GM23338 (cell line): ENCODE results near the gene ZSWIM9. TPM values are rescaled to one million over a fixed set of nuclear protein-coding genes. Genes with fewer than 3 reads are reported as not detected.

ENCODE experiments used
- ATAC-seq: fragments of 200-7000 bp; cut with Tn5 transposase; 3 replicates; pipeline ENCODE4 v1.9.1; 2020
- DNase-seq: peaks from one replicate; pipeline ENCODE4 v3.0.0-alpha.2; 2015; ENCODE audit warnings: low spot score
- H2AFZ ChIP-seq: fragments of 200-600 bp; sonication (generic); 2 replicates; pipeline ENCODE4 v1.8.0; 2016; ENCODE audit warnings: antibody characterized with exemption, mild to moderate bottlenecking, moderate library complexity
- H3F3A ChIP-seq: fragments of 200-600 bp; sonication (generic); replicated peaks from 2 replicates; pipeline ENCODE4 v1.8.0; 2017; ENCODE audit warnings: antibody characterized with exemption, mixed run types, low read depth
- H3K27ac ChIP-seq: fragments of 200-600 bp; sonication (generic); 2 replicates; pipeline ENCODE4 v1.6.1; 2016; ENCODE audit warnings: low read depth
- H3K27me3 ChIP-seq: fragments of 200-600 bp; sonication (generic); 2 replicates; pipeline ENCODE4 v1.8.0; 2016; ENCODE audit warnings: mild to moderate bottlenecking, mixed run types, moderate library complexity; ENCODE audit not compliant: insufficient read depth
- H3K36me3 ChIP-seq: fragments of 200-600 bp; sonication (generic); 2 replicates; pipeline ENCODE4 v1.8.0; 2016; ENCODE audit warnings: mild to moderate bottlenecking; ENCODE audit not compliant: insufficient read depth
- H3K4me1 ChIP-seq: fragments of 200-600 bp; sonication (generic); 2 replicates; pipeline ENCODE4 v1.8.0; 2016; ENCODE audit warnings: mild to moderate bottlenecking, moderate library complexity; ENCODE audit not compliant: insufficient read depth
- H3K4me2 ChIP-seq: fragments of 200-600 bp; sonication (generic); 2 replicates; pipeline ENCODE4 v1.7.1; 2017; ENCODE audit warnings: mixed run types
- H3K4me3 ChIP-seq: fragments of 200-600 bp; sonication (generic); 2 replicates; pipeline ENCODE4 v1.6.1; 2016; ENCODE audit warnings: mixed run types
- H3K79me2 ChIP-seq: fragments of 200-600 bp; sonication (generic); replicated peaks from 2 replicates; pipeline ENCODE4 v1.8.0; 2017; ENCODE audit warnings: mild to moderate bottlenecking; ENCODE audit not compliant: insufficient read depth
- H3K9me2 ChIP-seq: fragments of 200-600 bp; sonication (generic); 2 replicates; pipeline ENCODE4 v1.8.0; 2017; ENCODE audit not compliant: insufficient read depth
- H4K20me1 ChIP-seq: fragments of 200-600 bp; sonication (generic); replicated peaks from 2 replicates; pipeline ENCODE4 v1.8.0; 2017; ENCODE audit warnings: mild to moderate bottlenecking; ENCODE audit not compliant: insufficient read depth
- H3K27ac Mint-ChIP-seq: 2 replicates; pipeline ENCODE4 v1.8.0; 2020; ENCODE audit warnings: inconsistent platforms, mild to moderate bottlenecking, moderate library complexity, mixed read lengths
- H3K27me3 Mint-ChIP-seq: 3 replicates; pipeline ENCODE4 v1.8.0; 2022; ENCODE audit warnings: low read depth, mild to moderate bottlenecking, moderate library complexity, mixed read lengths, inconsistent platforms; ENCODE audit not compliant: insufficient read depth, poor library complexity
- H3K36me3 Mint-ChIP-seq: 3 replicates; pipeline ENCODE4 v1.8.0; 2021; ENCODE audit warnings: low read depth, mild to moderate bottlenecking, inconsistent platforms, moderate library complexity, mixed read lengths
- H3K4me1 Mint-ChIP-seq: 3 replicates; pipeline ENCODE4 v1.8.0; 2020; ENCODE audit warnings: mild to moderate bottlenecking, inconsistent platforms, mixed read lengths
- H3K4me3 Mint-ChIP-seq: 3 replicates; pipeline ENCODE4 v1.8.0; 2021; ENCODE audit warnings: moderate library complexity, mild to moderate bottlenecking, inconsistent platforms, mixed read lengths
- H3K9me3 Mint-ChIP-seq: 3 replicates; pipeline ENCODE4 v1.8.0; 2020; ENCODE audit warnings: moderate library complexity, mild to moderate bottlenecking, inconsistent platforms, mixed read lengths
- CREB1 ChIP-seq: fragments of 250-450 bp; sonication (Bioruptor Pico); IDR thresholded peaks from 2 replicates; pipeline ENCODE4 v1.5.0; 2020; ENCODE audit warnings: low read depth, mild to moderate bottlenecking, moderate library complexity
- ETS1 ChIP-seq: IDR thresholded peaks from 2 replicates; pipeline ENCODE4 v1.6.1; 2016; ENCODE audit warnings: antibody characterized with exemption
- EZH2 ChIP-seq: fragments of 200-600 bp; sonication (generic); IDR thresholded peaks from one replicate; pipeline ENCODE4 v1.8.0; 2017; ENCODE audit warnings: antibody characterized with exemption, mild to moderate bottlenecking, low read depth; ENCODE audit not compliant: unreplicated experiment
- EZH2phosphoT487 ChIP-seq: fragments of 200-600 bp; sonication (generic); IDR thresholded peaks from one replicate; pipeline ENCODE4 v1.8.1; 2018; ENCODE audit warnings: antibody characterized with exemption; ENCODE audit not compliant: unreplicated experiment
- JUNB ChIP-seq: IDR thresholded peaks from one replicate; pipeline ENCODE4 v1.6.1; 2016; ENCODE audit warnings: antibody characterized with exemption; ENCODE audit not compliant: unreplicated experiment
- NANOG ChIP-seq: IDR thresholded peaks from 2 replicates; pipeline ENCODE4 v1.6.1; 2016; ENCODE audit warnings: antibody characterized with exemption, borderline replicate concordance
- POLR2AphosphoS5 ChIP-seq: IDR thresholded peaks from 2 replicates; pipeline ENCODE4 v1.6.1; 2016; ENCODE audit warnings: antibody characterized with exemption, low read depth
- STAT1 ChIP-seq: IDR thresholded peaks from one replicate; pipeline ENCODE4 v1.6.1; 2016; ENCODE audit warnings: antibody characterized with exemption; ENCODE audit not compliant: unreplicated experiment
- ZNF114 ChIP-seq: fragments of 250-450 bp; sonication (Bioruptor Pico); IDR thresholded peaks from 2 replicates; pipeline ENCODE4 v1.5.0; 2020; ENCODE audit warnings: mild to moderate bottlenecking, moderate library complexity
- ZNF331 ChIP-seq: fragments of 250-450 bp; sonication (Bioruptor Pico); IDR thresholded peaks from 2 replicates; pipeline ENCODE4 v1.5.0; 2020; ENCODE audit warnings: low read depth, mild to moderate bottlenecking, moderate library complexity
- polyA plus RNA-seq: library from polyadenylated mRNA; unstranded; fragments of >200 nt; fragmentation: Nextera tagmentation; extraction: Ambion mirVana; gene quantifications from 2 replicates; pipeline ENCODE4 v1.2.1, GENCODE V29; 2016
- total RNA-seq: library from RNA; depleted of rRNA; stranded (reverse); fragments of >200 nt; shearing (Covaris generic); gene quantifications from 2 replicates; pipeline ENCODE4 v1.2.3, GENCODE V29; 2014
- TF ChIP-seq, protein P1 (sequence below), 2 experiments: fragments of 200-600 bp in 1 of 2; sonication (generic) in 1 of 2; conservative IDR thresholded peaks; 2 replicates each; pipeline versions ENCODE4 v1.5.1 to v1.6.1; 2016 to 2017; ENCODE audit warnings: antibody characterized with exemption in 2 of 2, low read depth in 2 of 2, mild to moderate bottlenecking in 2 of 2, moderate library complexity in 1 of 2

ZSWIM9 gene
- total and polyA plus RNA-seq, 2 experiments from 2014 or later = 2.9 to 9.1 TPM

DNA sequence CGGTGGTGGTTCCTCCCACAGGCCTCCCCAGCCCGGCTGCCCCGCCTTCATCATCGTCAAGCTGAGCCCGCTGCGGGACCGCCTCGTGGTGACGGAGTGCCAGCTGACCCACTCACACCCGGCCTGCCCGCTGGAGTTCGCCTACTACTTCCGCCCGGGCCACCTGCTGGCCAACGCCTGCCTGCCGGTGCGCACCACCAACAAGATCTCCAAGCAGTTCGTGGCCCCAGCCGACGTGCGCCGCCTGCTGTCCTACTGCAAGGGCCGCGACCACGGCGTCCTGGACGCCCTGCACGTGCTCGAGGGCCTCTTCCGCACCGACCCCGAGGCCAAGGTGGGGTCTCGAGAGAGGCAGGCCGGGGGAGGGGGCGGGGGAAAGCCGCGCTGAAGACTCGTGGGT, 12.0 kb downstream of the ZSWIM9 start:
- Histone ChIP-seq H3K79me2 (no peaks in the 10 kb centered on the region), H3K27ac (no peak overlapping the region), H3K4me2 (no peak overlapping the region), H3K27me3 (no peaks in the 10 kb centered on the region), H3K4me1 (no peaks in the 10 kb centered on the region), H4K20me1 (peaks cover 3% of the 10 kb centered on the region; the same call in 1 of the 2 replicates), H3K9me2 (no peaks in the 10 kb centered on the region), H3K36me3 (peaks cover 13% of the 10 kb centered on the region), H3F3A (no peaks in the 10 kb centered on the region), H2AFZ (no peak overlapping the region), H3K4me3 (no peak overlapping the region)
- H3K27ac Mint-ChIP-seq = no peak overlapping the region
- H3K36me3 Mint-ChIP-seq = peaks cover 52% of the 10 kb centered on the region
- H3K9me3 Mint-ChIP-seq = peaks cover 24% of the 10 kb centered on the region
- ATAC-seq (peak; percentile 56), DNase-seq (peak; percentile 59)
- no peaks in the 10 kb centered on the region for H3K4me1 Mint-ChIP-seq
- no peak overlapping the region for H3K4me3 Mint-ChIP-seq
- TF ChIP-seq JUNB = no peak
- TF ChIP-seq POLR2AphosphoS5 = no peak
- TF ChIP-seq CREB1 = no peak
- TF ChIP-seq ZNF331 (CRISPR knock-in tag) = no peak
- TF ChIP-seq, protein P1, sequence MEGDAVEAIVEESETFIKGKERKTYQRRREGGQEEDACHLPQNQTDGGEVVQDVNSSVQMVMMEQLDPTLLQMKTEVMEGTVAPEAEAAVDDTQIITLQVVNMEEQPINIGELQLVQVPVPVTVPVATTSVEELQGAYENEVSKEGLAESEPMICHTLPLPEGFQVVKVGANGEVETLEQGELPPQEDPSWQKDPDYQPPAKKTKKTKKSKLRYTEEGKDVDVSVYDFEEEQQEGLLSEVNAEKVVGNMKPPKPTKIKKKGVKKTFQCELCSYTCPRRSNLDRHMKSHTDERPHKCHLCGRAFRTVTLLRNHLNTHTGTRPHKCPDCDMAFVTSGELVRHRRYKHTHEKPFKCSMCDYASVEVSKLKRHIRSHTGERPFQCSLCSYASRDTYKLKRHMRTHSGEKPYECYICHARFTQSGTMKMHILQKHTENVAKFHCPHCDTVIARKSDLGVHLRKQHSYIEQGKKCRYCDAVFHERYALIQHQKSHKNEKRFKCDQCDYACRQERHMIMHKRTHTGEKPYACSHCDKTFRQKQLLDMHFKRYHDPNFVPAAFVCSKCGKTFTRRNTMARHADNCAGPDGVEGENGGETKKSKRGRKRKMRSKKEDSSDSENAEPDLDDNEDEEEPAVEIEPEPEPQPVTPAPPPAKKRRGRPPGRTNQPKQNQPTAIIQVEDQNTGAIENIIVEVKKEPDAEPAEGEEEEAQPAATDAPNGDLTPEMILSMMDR (conservative IDR thresholded peaks at IDR 0.05; ENCODE audit: low read depth in 2 of 2) = peak; percentile 37 to 45
- H3K27me3 Mint-ChIP-seq = peaks cover 6% of the 10 kb centered on the region

DNA sequence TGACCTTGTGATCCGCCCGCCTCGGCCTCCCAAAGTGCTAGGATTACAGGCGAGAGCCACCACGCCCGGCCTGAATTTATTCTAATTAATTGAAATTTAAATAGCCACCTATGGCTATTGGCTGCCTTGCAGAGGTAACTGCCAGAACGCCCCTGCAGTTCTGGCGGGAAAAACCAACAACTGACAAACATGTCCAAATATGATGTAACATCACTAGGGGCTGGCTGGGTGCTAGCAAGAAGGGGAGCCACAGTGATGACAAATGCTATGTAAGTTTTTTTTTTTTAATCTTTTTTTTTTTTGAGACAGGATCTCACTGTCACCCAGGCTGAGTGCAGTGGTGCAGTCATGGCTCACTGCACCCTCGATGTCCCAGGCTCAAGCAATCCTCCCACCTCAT, 12.9 kb downstream of the ZSWIM9 start:
- Mint-ChIP-seq H3K27me3 (peaks cover 5% of the 10 kb centered on the region), H3K36me3 (peaks cover 60% of the 10 kb centered on the region), H3K4me1 (no peaks in the 10 kb centered on the region), H3K4me3 (no peak overlapping the region), H3K27ac (no peak overlapping the region), H3K9me3 (peaks cover 28% of the 10 kb centered on the region)
- ATAC-seq = no peak
- no peak overlapping the region for H3K27ac ChIP-seq
- no peaks in the 10 kb centered on the region for H3K4me1 ChIP-seq
- H4K20me1 ChIP-seq = peaks cover 3% of the 10 kb centered on the region; the same call in 1 of the 2 replicates
- TF ChIP-seq ZNF331 (CRISPR knock-in tag) (no peak), EZH2phosphoT487 (no peak), NANOG (no peak)
- no peaks in the 10 kb centered on the region for H3K9me2 ChIP-seq
- no peaks in the 10 kb centered on the region for H3F3A ChIP-seq
- H3K79me2 ChIP-seq = no peaks in the 10 kb centered on the region
- H3K27me3 ChIP-seq = no peaks in the 10 kb centered on the region
- H2AFZ ChIP-seq = no peak overlapping the region
- no peak overlapping the region for H3K4me2 ChIP-seq
- H3K4me3 ChIP-seq = no peak overlapping the region
- no peak for DNase-seq
- peaks cover 13% of the 10 kb centered on the region for H3K36me3 ChIP-seq

DNA sequence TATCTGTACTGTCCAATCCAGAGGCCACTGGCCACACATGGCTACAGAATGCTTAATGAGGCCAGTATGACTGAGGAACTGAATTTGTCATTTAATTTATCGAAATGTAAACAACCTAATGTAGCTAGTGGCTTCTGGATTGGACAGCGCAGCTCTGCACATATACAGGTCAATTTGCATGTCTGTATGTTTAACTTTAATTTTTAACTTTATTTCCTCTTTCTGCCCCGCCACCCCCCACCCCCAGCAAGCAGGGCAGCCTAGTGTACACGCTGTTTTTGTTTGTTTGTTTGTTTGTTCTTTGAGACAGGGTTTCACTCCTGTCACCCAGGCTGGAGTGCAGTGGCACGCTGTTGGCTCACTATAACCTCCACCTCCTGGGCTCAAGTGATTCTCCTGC, 15.5 kb downstream of the ZSWIM9 start:
- Histone ChIP-seq H3K4me2 (no peak overlapping the region), H3K27ac (no peak overlapping the region), H3K4me1 (no peaks in the 10 kb centered on the region; the same call in 1 of the 2 replicates), H4K20me1 (peaks cover 3% of the 10 kb centered on the region; the same call in 1 of the 2 replicates), H3K4me3 (no peak overlapping the region), H2AFZ (no peak overlapping the region), H3F3A (no peaks in the 10 kb centered on the region), H3K36me3 (peaks cover 12% of the 10 kb centered on the region), H3K9me2 (no peaks in the 10 kb centered on the region), H3K79me2 (no peaks in the 10 kb centered on the region), H3K27me3 (no peaks in the 10 kb centered on the region)
- peaks cover 13% of the 10 kb centered on the region for H3K27me3 Mint-ChIP-seq
- H3K4me1 Mint-ChIP-seq = peaks cover 8% of the 10 kb centered on the region; the same call in 1 of the 3 replicates
- no peak overlapping the region for H3K27ac Mint-ChIP-seq
- ATAC-seq (no peak), DNase-seq (no peak)
- H3K36me3 Mint-ChIP-seq = peaks cover 61% of the 10 kb centered on the region
- H3K4me3 Mint-ChIP-seq = no peak overlapping the region
- H3K9me3 Mint-ChIP-seq = peaks cover 36% of the 10 kb centered on the region
- TF ChIP-seq ETS1 (no peak), CREB1 (no peak), NANOG (no peak), ZNF331 (CRISPR knock-in tag) (no peak), STAT1 (no peak), JUNB (no peak), EZH2phosphoT487 (no peak), ZNF114 (CRISPR knock-in tag) (no peak), EZH2 (no peak), POLR2AphosphoS5 (no peak)
